MM.1S (cell line): Measurements from ENCODE around the gene PCF11.

ENCODE experiments used
- CTCF ChIP-seq: fragments of 300-600 bp; sonication (generic); IDR thresholded peaks from 2 replicates; pipeline ENCODE4 v1.5.1; 2016; ENCODE audit warnings: antibody characterized with exemption, low read length, mixed read lengths
- EZH2 ChIP-seq: fragments of 300-600 bp; sonication (generic); optimal IDR thresholded peaks from 2 replicates; pipeline ENCODE3; 2017; ENCODE audit warnings: low read depth, mild to moderate bottlenecking, antibody characterized with exemption, low read length, mixed read lengths

DNA sequence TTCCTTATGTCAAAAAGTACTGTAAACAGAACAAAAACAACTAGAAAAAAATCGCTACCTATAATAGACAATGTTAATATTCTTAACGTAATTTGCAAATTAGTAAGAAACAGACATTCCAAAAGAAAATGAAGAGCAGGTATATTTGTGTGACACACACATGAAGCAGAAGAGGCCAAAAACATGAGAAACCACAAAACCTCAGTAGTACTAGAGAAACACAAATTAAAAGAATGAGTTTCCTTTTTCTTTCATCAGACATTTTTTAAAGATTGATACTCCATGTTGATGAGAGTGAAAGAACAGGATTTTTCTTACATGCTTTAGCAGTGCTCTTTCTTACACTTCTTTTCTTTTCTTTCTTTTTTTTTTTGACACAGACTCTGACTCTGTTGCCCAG lies 34.2 kb upstream of the PCF11 start:
- no peak for TF ChIP-seq EZH2
- TF ChIP-seq CTCF, result no peak
